K562 (cell line): Measurements from ENCODE around the gene DPH6. TPM values are rescaled to one million over a fixed set of nuclear protein-coding genes. Genes with fewer than 3 reads are reported as not detected.

Source experiments
- CBX2 ChIP-seq: fragments of 200-600 bp; sonication (generic); IDR thresholded peaks from one replicate; pipeline ENCODE4 v1.6.1; 2012; ENCODE audit warnings: mild to moderate bottlenecking, low read length, inconsistent platforms; ENCODE audit not compliant: insufficient read depth, poor library complexity, severe bottlenecking
- CREM ChIP-seq: IDR thresholded peaks from 2 replicates; pipeline ENCODE4 v1.6.1; 2014; ENCODE audit warnings: antibody characterized with exemption, low read depth
- KLF16 ChIP-seq: IDR thresholded peaks from 2 replicates; pipeline ENCODE4 v1.6.1; 2016; ENCODE audit warnings: antibody characterized with exemption
- MAFK ChIP-seq: IDR thresholded peaks from 2 replicates; pipeline ENCODE4 v1.6.1; 2011; ENCODE audit warnings: low read length, improper control_type of control experiment
- NFATC3 ChIP-seq: fragments of 450-650 bp; IDR thresholded peaks from 2 replicates; pipeline ENCODE4 v1.6.1; 2017; ENCODE audit warnings: mild to moderate bottlenecking
- PHB2 ChIP-seq: fragments of 450-650 bp; IDR thresholded peaks from 2 replicates; pipeline ENCODE4 v1.6.1; 2017; ENCODE audit warnings: low read depth
- WHSC1 ChIP-seq: IDR thresholded peaks from one replicate; pipeline ENCODE4 v1.6.1; 2012; ENCODE audit warnings: low read length, control low read depth, inconsistent platforms
- XRCC3 ChIP-seq: fragments of 450-650 bp; IDR thresholded peaks from 2 replicates; pipeline ENCODE4 v1.6.1; 2017; ENCODE audit warnings: mild to moderate bottlenecking, moderate library complexity
- ZNF324 ChIP-seq: fragments of 250-450 bp; sonication (Bioruptor Pico); IDR thresholded peaks from 2 replicates; pipeline ENCODE4 v1.4.0; 2020; ENCODE audit warnings: mild to moderate bottlenecking
- ZNF695 ChIP-seq: fragments of 450-650 bp; formaldehyde crosslinking; IDR thresholded peaks from 2 replicates; pipeline ENCODE4 v1.4.0; 2020; ENCODE audit warnings: mild to moderate bottlenecking, moderate library complexity
- ZZZ3 ChIP-seq: fragments of 450-650 bp; IDR thresholded peaks from 2 replicates; pipeline ENCODE4 v1.6.1; 2016; ENCODE audit warnings: antibody characterized with exemption, mild to moderate bottlenecking, moderate library complexity
- polyA plus RNA-seq, 8 experiments: library from polyadenylated mRNA; depleted of rRNA in 4 of 8; stranded (reverse) in 5 of 8; unstranded in 3 of 8; fragments of >200 nt; fragmentation: Nextera tagmentation in 2 of 8; fragmentation: Illumina TruSeq in 1 of 8; extraction: Ambion mirVana in 2 of 8; extraction: Trizol in 1 of 8; gene quantifications; 2 replicates each; pipeline versions ENCODE4 v1.2.1 to v1.2.3, GENCODE V29; 2011 to 2014; ENCODE audit warnings: inconsistent platforms in 1 of 8, missing spikeins in 1 of 8
- total RNA-seq, 7 experiments: library from RNA; depleted of rRNA in 6 of 7; stranded (reverse); fragments of >200 nt in 6 of 7; fragmentation: Illumina TruSeq in 2 of 7; extraction: Trizol in 2 of 7; gene quantifications; 2 replicates each; pipeline versions ENCODE4 v1.2.1 to v1.2.3, GENCODE V29; 2011 to 2021; ENCODE audit warnings: low replicate concordance in 1 of 7
- TF ChIP-seq, protein P1 (sequence below), 3 experiments: IDR thresholded peaks in 2 of 3; conservative IDR thresholded peaks in 1 of 3; 2 replicates each; pipeline ENCODE4 v1.5.1; 2011 to 2012; ENCODE audit warnings: low read length in 3 of 3, mild to moderate bottlenecking in 3 of 3, control low read depth in 2 of 3, improper control_type of control experiment in 1 of 3, inconsistent platforms in 1 of 3, low read depth in 1 of 3, mixed read lengths in 1 of 3, moderate library complexity in 1 of 3; ENCODE audit not compliant: insufficient read depth in 2 of 3
- TF ChIP-seq, protein P2 (sequence below): conservative IDR thresholded peaks from 2 replicates; pipeline ENCODE4 v1.6.1; 2011; ENCODE audit warnings: low read depth, mild to moderate bottlenecking, low read length; ENCODE audit not compliant: control insufficient read depth
- TF ChIP-seq, protein P3 (sequence below), 3 experiments: fragments of 200-800 bp in 1 of 3; sonication (Bioruptor generic) in 1 of 3; sonication (generic) in 1 of 3; formaldehyde crosslinking in 1 of 3; IDR thresholded peaks; 2 replicates each; pipeline versions ENCODE4 v1.6.1 to v1.8.0; 2016 to 2022; ENCODE audit warnings: mild to moderate bottlenecking in 2 of 3, missing compliant biosample characterization in 2 of 3, missing genetic modification characterization in 2 of 3, missing genetic modification reagents in 1 of 3
- TF ChIP-seq, protein P4 (sequence below), 2 experiments: fragments of 450-650 bp in 1 of 2; IDR thresholded peaks; 2 replicates each; pipeline ENCODE4 v1.6.1; 2011 to 2017; ENCODE audit warnings: low read depth in 2 of 2, antibody characterized with exemption in 1 of 2, borderline replicate concordance in 1 of 2, low read length in 1 of 2, mild to moderate bottlenecking in 1 of 2, mixed read lengths in 1 of 2; ENCODE audit not compliant: control insufficient read depth in 1 of 2
- TF ChIP-seq, protein P5 (sequence below): fragments of 450-650 bp; conservative IDR thresholded peaks from 2 replicates; pipeline ENCODE4 v1.6.1; 2016; ENCODE audit warnings: missing genetic modification characterization, low read depth, mild to moderate bottlenecking, control low read depth, missing compliant biosample characterization

The DPH6 gene
- total and polyA plus RNA-seq, 9 of the 15 experiments (the other 6 are each of a cell fraction or from before 2014, with no cell fraction given), result 10.1 to 69.1 (median 18.8) TPM

DNA sequence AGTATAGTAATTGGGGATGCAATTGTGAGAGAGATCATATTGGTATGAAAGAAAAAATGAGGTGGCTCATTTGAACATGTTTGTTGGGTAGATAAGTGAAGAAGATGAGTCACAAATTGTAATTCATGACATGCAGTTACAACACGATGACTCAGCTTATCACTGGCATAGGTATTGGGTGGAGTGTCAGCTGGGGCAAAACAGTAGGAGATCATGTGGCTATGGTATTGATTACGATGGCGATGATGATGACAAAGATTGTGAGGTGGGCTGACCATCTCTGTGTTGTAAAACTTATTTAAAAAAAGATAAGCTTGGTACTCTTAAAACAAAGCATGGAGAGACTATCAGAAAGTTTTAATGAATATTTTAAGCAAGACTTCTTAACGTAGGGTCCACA is 11.6 kb upstream of the DPH6 start (continued):
- TF ChIP-seq, protein P1, sequence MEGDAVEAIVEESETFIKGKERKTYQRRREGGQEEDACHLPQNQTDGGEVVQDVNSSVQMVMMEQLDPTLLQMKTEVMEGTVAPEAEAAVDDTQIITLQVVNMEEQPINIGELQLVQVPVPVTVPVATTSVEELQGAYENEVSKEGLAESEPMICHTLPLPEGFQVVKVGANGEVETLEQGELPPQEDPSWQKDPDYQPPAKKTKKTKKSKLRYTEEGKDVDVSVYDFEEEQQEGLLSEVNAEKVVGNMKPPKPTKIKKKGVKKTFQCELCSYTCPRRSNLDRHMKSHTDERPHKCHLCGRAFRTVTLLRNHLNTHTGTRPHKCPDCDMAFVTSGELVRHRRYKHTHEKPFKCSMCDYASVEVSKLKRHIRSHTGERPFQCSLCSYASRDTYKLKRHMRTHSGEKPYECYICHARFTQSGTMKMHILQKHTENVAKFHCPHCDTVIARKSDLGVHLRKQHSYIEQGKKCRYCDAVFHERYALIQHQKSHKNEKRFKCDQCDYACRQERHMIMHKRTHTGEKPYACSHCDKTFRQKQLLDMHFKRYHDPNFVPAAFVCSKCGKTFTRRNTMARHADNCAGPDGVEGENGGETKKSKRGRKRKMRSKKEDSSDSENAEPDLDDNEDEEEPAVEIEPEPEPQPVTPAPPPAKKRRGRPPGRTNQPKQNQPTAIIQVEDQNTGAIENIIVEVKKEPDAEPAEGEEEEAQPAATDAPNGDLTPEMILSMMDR (IDR thresholded peaks at IDR 0.05 in 2 of 3, conservative IDR thresholded peaks at IDR 0.05 in 1 of 3; ENCODE audit: insufficient read depth in 2 of 3, low read depth in 1 of 3, low read length in 3 of 3), result no peak
- TF ChIP-seq, protein P2, sequence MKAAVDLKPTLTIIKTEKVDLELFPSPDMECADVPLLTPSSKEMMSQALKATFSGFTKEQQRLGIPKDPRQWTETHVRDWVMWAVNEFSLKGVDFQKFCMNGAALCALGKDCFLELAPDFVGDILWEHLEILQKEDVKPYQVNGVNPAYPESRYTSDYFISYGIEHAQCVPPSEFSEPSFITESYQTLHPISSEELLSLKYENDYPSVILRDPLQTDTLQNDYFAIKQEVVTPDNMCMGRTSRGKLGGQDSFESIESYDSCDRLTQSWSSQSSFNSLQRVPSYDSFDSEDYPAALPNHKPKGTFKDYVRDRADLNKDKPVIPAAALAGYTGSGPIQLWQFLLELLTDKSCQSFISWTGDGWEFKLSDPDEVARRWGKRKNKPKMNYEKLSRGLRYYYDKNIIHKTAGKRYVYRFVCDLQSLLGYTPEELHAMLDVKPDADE, result no peak
- TF ChIP-seq MAFK (peak; percentile 97), ZNF324 (CRISPR knock-in tag) (no peak), ZNF695 (CRISPR knock-in tag) (no peak), KLF16 (peak; percentile 70; the same call in 1 of the 2 replicates), NFATC3 (no peak), WHSC1 (no peak), XRCC3 (no peak), CREM (peak; percentile 84), ZZZ3 (no peak), CBX2 (no peak), PHB2 (peak; percentile 41; the same call in 1 of the 2 replicates)
- TF ChIP-seq, protein P3, sequence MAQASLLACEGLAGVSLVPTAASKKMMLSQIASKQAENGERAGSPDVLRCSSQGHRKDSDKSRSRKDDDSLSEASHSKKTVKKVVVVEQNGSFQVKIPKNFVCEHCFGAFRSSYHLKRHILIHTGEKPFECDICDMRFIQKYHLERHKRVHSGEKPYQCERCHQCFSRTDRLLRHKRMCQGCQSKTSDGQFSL (CRISPR knock-in tag; IDR thresholded peaks at IDR 0.05), result no peak
- TF ChIP-seq, protein P3 (tag; IDR thresholded peaks at IDR 0.05), result no peak
- TF ChIP-seq, protein P4, sequence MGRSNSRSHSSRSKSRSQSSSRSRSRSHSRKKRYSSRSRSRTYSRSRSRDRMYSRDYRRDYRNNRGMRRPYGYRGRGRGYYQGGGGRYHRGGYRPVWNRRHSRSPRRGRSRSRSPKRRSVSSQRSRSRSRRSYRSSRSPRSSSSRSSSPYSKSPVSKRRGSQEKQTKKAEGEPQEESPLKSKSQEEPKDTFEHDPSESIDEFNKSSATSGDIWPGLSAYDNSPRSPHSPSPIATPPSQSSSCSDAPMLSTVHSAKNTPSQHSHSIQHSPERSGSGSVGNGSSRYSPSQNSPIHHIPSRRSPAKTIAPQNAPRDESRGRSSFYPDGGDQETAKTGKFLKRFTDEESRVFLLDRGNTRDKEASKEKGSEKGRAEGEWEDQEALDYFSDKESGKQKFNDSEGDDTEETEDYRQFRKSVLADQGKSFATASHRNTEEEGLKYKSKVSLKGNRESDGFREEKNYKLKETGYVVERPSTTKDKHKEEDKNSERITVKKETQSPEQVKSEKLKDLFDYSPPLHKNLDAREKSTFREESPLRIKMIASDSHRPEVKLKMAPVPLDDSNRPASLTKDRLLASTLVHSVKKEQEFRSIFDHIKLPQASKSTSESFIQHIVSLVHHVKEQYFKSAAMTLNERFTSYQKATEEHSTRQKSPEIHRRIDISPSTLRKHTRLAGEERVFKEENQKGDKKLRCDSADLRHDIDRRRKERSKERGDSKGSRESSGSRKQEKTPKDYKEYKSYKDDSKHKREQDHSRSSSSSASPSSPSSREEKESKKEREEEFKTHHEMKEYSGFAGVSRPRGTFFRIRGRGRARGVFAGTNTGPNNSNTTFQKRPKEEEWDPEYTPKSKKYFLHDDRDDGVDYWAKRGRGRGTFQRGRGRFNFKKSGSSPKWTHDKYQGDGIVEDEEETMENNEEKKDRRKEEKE (IDR thresholded peaks at IDR 0.05; ENCODE audit: borderline replicate concordance in 1 of 2, control insufficient read depth in 1 of 2, low read depth in 2 of 2, low read length in 1 of 2), result no peak
- TF ChIP-seq, protein P5, sequence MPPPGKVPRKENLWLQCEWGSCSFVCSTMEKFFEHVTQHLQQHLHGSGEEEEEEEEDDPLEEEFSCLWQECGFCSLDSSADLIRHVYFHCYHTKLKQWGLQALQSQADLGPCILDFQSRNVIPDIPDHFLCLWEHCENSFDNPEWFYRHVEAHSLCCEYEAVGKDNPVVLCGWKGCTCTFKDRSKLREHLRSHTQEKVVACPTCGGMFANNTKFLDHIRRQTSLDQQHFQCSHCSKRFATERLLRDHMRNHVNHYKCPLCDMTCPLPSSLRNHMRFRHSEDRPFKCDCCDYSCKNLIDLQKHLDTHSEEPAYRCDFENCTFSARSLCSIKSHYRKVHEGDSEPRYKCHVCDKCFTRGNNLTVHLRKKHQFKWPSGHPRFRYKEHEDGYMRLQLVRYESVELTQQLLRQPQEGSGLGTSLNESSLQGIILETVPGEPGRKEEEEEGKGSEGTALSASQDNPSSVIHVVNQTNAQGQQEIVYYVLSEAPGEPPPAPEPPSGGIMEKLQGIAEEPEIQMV (tag), result no peak
